SK-N-SH (cell line): ENCODE data around the gene CALM1. TPM values are rescaled to one million over a fixed set of nuclear protein-coding genes. Genes with fewer than 3 reads are reported as not detected.

ENCODE experiments used
- CTCF ChIA-PET: fragments of 300-600, 350-600 bp; formaldehyde crosslinking; extraction: SDS; loops from one replicate; lab custom pipeline; 2021; lab: Yijun Ruan, JAX
- POLR2A ChIA-PET: fragments of 350-600 bp; sonication (Branson Sonifier 250); formaldehyde crosslinking; extraction: SDS; loops from one replicate; lab custom pipeline; 2020; ENCODE audit warnings: antibody characterized with exemption, inconsistent platforms; lab: Yijun Ruan, JAX
- DNase-seq: peaks from one replicate; pipeline ENCODE4 v3.0.0; 2012
- H2AFZ ChIP-seq: fragments of 200-600 bp; sonication (generic); 2 replicates; pipeline ENCODE4 v1.8.1; 2016; ENCODE audit warnings: antibody characterized with exemption, mild to moderate bottlenecking, low read depth
- H3F3A ChIP-seq: fragments of 200-600 bp; sonication (generic); replicated peaks from 2 replicates; pipeline ENCODE3; 2016; ENCODE audit warnings: antibody characterized with exemption, mild to moderate bottlenecking; ENCODE audit not compliant: insufficient read depth
- H3K27ac ChIP-seq, 2 experiments: fragments of 200-500 bp in 1 of 2; fragments of 200-600 bp in 1 of 2; sonication (Bioruptor generic) in 1 of 2; sonication (generic), shearing (Covaris generic) in 1 of 2; 2 replicates each; pipeline versions ENCODE4 v1.5.1 to v1.6.1; 2014 to 2016; ENCODE audit warnings: low read depth in 2 of 2, inconsistent platforms in 1 of 2, low read length in 1 of 2, mild to moderate bottlenecking in 1 of 2, mixed read lengths in 1 of 2
- H3K27me3 ChIP-seq: fragments of 200-600 bp; sonication (generic), shearing (Covaris generic); 2 replicates; pipeline ENCODE4 v1.6.1; 2016; ENCODE audit warnings: mixed run types; ENCODE audit not compliant: insufficient read depth
- H3K36me3 ChIP-seq, 2 experiments: fragments of 200-500 bp in 1 of 2; fragments of 200-600 bp in 1 of 2; sonication (Bioruptor generic) in 1 of 2; sonication (generic) in 1 of 2; replicated peaks in 1 of 2; 2 replicates each; pipeline versions ENCODE3 to v1.5.1; 2014 to 2016; ENCODE audit warnings: low read length in 1 of 2, mild to moderate bottlenecking in 1 of 2; ENCODE audit not compliant: insufficient read depth in 2 of 2, control insufficient read depth in 1 of 2
- H3K4me1 ChIP-seq, 2 experiments: fragments of 200-500 bp in 1 of 2; fragments of 200-600 bp in 1 of 2; sonication (Bioruptor generic) in 1 of 2; sonication (generic), shearing (Covaris generic) in 1 of 2; 2 replicates each; pipeline versions ENCODE4 v1.5.1 to v1.6.1; 2014 to 2016; ENCODE audit warnings: low read depth in 1 of 2, low read length in 1 of 2, mixed run types in 1 of 2; ENCODE audit not compliant: insufficient read depth in 2 of 2, control insufficient read depth in 1 of 2
- H3K4me2 ChIP-seq: fragments of 200-600 bp; sonication (generic), shearing (Covaris generic); 2 replicates; pipeline ENCODE4 v1.6.1; 2017; ENCODE audit warnings: mixed run types
- H3K4me3 ChIP-seq, 2 experiments: fragments of 200-500 bp in 1 of 2; fragments of 200-600 bp in 1 of 2; sonication (Bioruptor generic) in 1 of 2; sonication (generic), shearing (Covaris generic) in 1 of 2; 2 replicates each; pipeline versions ENCODE4 v1.5.1 to v1.8.1; 2014 to 2016; ENCODE audit warnings: low read depth in 2 of 2, inconsistent platforms in 1 of 2, low read length in 1 of 2, mild to moderate bottlenecking in 1 of 2, mixed read lengths in 1 of 2, moderate library complexity in 1 of 2
- H3K79me2 ChIP-seq: fragments of 200-600 bp; sonication (generic); 2 replicates; pipeline ENCODE4 v1.8.1; 2017; ENCODE audit warnings: mild to moderate bottlenecking; ENCODE audit not compliant: insufficient read depth
- H3K9ac ChIP-seq: fragments of 200-600 bp; sonication (generic); 2 replicates; pipeline ENCODE4 v1.6.1; 2017; ENCODE audit warnings: mixed run types
- H3K9me2 ChIP-seq: fragments of 200-600 bp; sonication (generic); 2 replicates; pipeline ENCODE4 v1.6.1; 2017; ENCODE audit warnings: mixed run types
- H3K9me3 ChIP-seq: fragments of 200-600 bp; sonication (generic); 2 replicates; pipeline ENCODE4 v1.6.1; 2017; ENCODE audit warnings: mixed run types, mild to moderate bottlenecking, moderate library complexity
- H4K20me1 ChIP-seq: fragments of 200-600 bp; sonication (generic); 2 replicates; pipeline ENCODE4 v1.6.1; 2017; ENCODE audit warnings: mild to moderate bottlenecking, mixed run types; ENCODE audit not compliant: insufficient read depth
- EZH2phosphoT487 ChIP-seq: fragments of 200-600 bp; sonication (generic); IDR thresholded peaks from 2 replicates; pipeline ENCODE4 v1.6.1; 2017; ENCODE audit warnings: low read depth, mixed run types, mild to moderate bottlenecking, antibody characterized with exemption, moderate library complexity, borderline replicate concordance
- NFIC ChIP-seq: IDR thresholded peaks from 2 replicates; pipeline ENCODE4 v1.4.0; 2012; ENCODE audit warnings: borderline replicate concordance
- POLR2AphosphoS5 ChIP-seq: IDR thresholded peaks from 2 replicates; pipeline ENCODE4 v1.6.1; 2012; ENCODE audit warnings: low read depth, low read length
- TAF1 ChIP-seq: IDR thresholded peaks from 2 replicates; pipeline ENCODE4 v1.6.1; 2012; ENCODE audit warnings: low read depth, mild to moderate bottlenecking, low read length, moderate library complexity, borderline replicate concordance
- WGBS: methylation state at CpG from one replicate; pipeline ENCODE4 v1.1.6; 2017; ENCODE audit warnings: low lambda C conversion rate; 5-methylcytosine and 5-hydroxymethylcytosine counted together
- polyA plus RNA-seq, 3 experiments: library from polyadenylated mRNA; depleted of rRNA; stranded (reverse); fragments of >200 nt; gene quantifications; 2 replicates each; pipeline ENCODE4 v1.2.3, GENCODE V29; 2012

CALM1 gene
- polyA plus RNA-seq, 1 of the 3 experiments (the other 2 are of a cell fraction): 299 TPM

DNA sequence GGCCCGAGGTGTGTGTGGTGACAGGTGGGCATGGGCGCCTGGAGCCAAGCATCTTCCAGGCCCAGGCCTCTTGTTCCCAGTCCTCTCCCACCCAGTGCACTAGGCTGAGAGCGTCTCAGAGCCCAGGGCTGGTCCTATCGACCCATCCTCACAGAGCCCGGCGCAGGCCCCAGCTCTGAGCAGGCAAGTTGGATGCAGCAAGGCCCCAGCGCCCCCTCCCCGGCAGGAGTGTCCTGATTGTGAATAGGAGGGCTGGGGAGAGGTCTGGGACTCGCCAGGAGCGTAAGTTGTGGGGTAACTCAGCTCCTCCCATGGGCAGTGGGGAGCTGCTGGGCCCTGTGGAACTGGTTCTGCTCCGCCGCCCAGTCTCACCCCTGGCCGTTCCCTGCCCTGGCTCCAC is 26.3 kb downstream of the CALM1 start:
- Histone ChIP-seq H3K4me3 (no peak overlapping the region), H3K9ac (no peak overlapping the region), H4K20me1 (no peaks in the 10 kb centered on the region), H3K9me3 (no peaks in the 10 kb centered on the region), H3K79me2 (no peaks in the 10 kb centered on the region), H3K27ac (no peak overlapping the region), H3K36me3 (no peaks in the 10 kb centered on the region), H3K9me2 (no peaks in the 10 kb centered on the region), H2AFZ (no peak overlapping the region), H3K4me1 (peaks cover 11 to 19% of the 10 kb centered on the region in 2 experiments; a peak in 3 of 4 replicates), H3F3A (peaks cover 8% of the 10 kb centered on the region), H3K4me2 (no peak overlapping the region), H3K27me3 (no peaks in the 10 kb centered on the region)
- POLR2A ChIA-PET: no interaction called here
- TF ChIP-seq EZH2phosphoT487: no peak
- 89% methylated on average over 6 of the region's 13 CpGs for whole genome bisulfite sequencing
- CTCF ChIA-PET: interaction anchor here (1.2 kb wide), 1 partner anchor 16 kb away, joined by 3 read pairs; no protein-coding TSS in a partner anchor
- no peak for DNase-seq

DNA sequence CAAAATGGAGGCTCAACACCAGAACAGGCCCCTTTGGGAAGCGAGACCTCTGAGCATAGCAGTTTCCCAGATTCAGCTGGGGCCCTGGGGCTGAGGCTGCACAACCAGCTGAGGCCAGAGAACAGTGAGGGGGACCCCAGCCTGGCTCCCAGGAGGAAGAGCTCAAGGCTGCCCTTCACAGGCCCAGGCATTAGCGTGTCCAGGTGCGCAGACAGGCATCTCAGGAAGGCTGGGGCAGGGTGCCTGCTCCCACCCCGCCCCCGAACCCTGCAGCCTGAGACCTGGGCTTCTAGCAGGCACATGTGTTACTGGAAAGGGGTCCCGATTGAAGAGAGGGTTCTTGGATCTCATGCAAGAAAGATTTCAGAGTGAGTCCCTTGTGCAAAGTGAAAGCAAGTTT is 27.2 kb downstream of the CALM1 start:
- Histone ChIP-seq H3K27me3 (no peaks in the 10 kb centered on the region), H3K36me3 (no peaks in the 10 kb centered on the region), H3F3A (peaks cover 8% of the 10 kb centered on the region), H3K9me3 (no peaks in the 10 kb centered on the region), H2AFZ (no peak overlapping the region), H3K27ac (no peak overlapping the region), H3K79me2 (no peaks in the 10 kb centered on the region), H3K9ac (no peak overlapping the region), H3K4me3 (no peak overlapping the region), H4K20me1 (no peaks in the 10 kb centered on the region), H3K4me2 (no peak overlapping the region), H3K9me2 (no peaks in the 10 kb centered on the region), H3K4me1 (peaks cover 7 to 15% of the 10 kb centered on the region in 2 experiments; a peak in 3 of 4 replicates)
- no peak for DNase-seq
- TF ChIP-seq TAF1: no peak
- WGBS: 53% methylated on average over 1 of the region's 6 CpGs
- ChIA-PET CTCF (interaction anchor here (1.6 kb wide), 1 partner anchor 24 kb away, joined by 7 read pairs; no protein-coding TSS in a partner anchor), POLR2A (interaction anchor here (0.9 kb wide), 1 partner anchor 30 kb away, joined by 4 read pairs; no protein-coding TSS in a partner anchor)

DNA sequence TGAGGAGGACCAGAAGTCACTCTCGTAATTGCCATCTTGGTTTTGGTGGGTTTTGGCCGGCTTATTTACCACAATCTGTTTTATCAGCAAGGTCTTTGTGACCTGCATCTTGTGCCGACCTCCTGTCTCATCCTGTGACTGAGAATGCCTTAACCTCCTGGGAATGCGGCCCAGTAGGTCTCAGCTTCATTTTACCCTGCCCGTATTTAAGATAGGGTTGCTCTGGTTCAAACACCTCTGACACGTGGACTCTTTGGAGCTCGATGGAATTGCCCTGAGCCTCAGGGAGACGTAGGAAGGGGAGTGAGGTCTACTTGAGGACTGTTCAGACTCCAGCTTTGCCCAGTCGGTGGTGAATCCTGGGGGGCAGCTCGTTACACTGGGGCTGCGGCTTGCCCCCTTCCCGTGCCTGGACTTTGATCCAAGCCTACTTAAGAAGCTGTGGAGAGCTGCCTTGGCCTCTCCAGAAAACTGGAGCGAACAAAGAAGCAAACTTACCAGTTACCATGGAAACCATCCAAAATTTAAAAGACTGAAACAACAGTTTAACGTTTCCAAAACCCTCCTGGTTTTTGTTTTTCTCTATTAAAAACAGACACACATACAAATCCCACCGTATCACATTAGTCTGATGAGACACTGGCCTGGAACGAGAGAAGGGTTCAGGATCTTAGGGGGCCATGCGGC is 28.0 kb downstream of the CALM1 start:
- Histone ChIP-seq H3K4me3 (no peak overlapping the region), H3K27me3 (no peaks in the 10 kb centered on the region), H3K9me3 (no peaks in the 10 kb centered on the region)
- WGBS: 69% methylated on average over 16 of the region's 17 CpGs
- ChIA-PET POLR2A (interaction anchor here (1.1 kb wide), 1 partner anchor 27 kb away, joined by 6 read pairs; no protein-coding TSS in a partner anchor), CTCF (interaction anchor here (0.9 to 1.6 kb wide), 4 partner anchors 18 to 272 kb away, joined by 3 to 7 read pairs (median 5); no protein-coding TSS in a partner anchor)
- TF ChIP-seq NFIC: no peak
- no peak for TF ChIP-seq POLR2AphosphoS5
- TF ChIP-seq, all 33 proteins: peak for 0
- Histone ChIP-seq H3K27ac (no peak overlapping the region; a peak in 1 of 4 replicates), H3K36me3 (no peaks in the 10 kb centered on the region), H3F3A (peaks cover under 1% of the 10 kb centered on the region), H3K4me2 (no peak overlapping the region), H3K9me2 (no peaks in the 10 kb centered on the region), H3K9ac (no peak overlapping the region), H3K4me1 (peaks cover 0 to 12% of the 10 kb centered on the region in 2 experiments; a peak in 2 of 4 replicates), H2AFZ (no peak overlapping the region), H4K20me1 (no peaks in the 10 kb centered on the region), H3K79me2 (no peaks in the 10 kb centered on the region)
- no peak for DNase-seq
